ENCODE results near the gene NFATC1. TPM values are rescaled to one million over a fixed set of nuclear protein-coding genes. Genes with fewer than 3 reads are reported as not detected.

NFATC1 gene
- total RNA-seq, 2 donors from 2014 or later = 27.6 to 40.8 TPM

GRCh38 chr18:79576686-79577351, 181.1 kb downstream of the NFATC1 start:
- ATAC-seq (ENCODE audit: insufficient number of reproducible peaks, low FRiP score, low read depth) (no peak), DNase-seq (ENCODE audit: low spot score) (no peak)
- Histone ChIP-seq H3K27ac (peak overlapping the region in 1 of 2 donors; percentile 20), H3K9me3 (peaks cover 13% of the 10 kb centered on the region), H3K27me3 (replicated peaks; ENCODE audit: insufficient read depth) (no peaks in the 10 kb centered on the region), H3K36me3 (no peaks in the 10 kb centered on the region), H3K4me1 (ENCODE audit: control insufficient read depth in 1 of 2, low read depth in 2 of 2) (peaks cover 8 to 27% of the 10 kb centered on the region in 2 donors), H3K4me3 (no peak overlapping the region)
- no peak for TF ChIP-seq CTCF (IDR thresholded peaks at IDR 0.05)

- no peaks in the 10 kb centered on the region for H3K27me3 ChIP-seq (replicated peaks; ENCODE audit: insufficient read depth)
- no peak for DNase-seq (ENCODE audit: low spot score)
- ATAC-seq (ENCODE audit: insufficient number of reproducible peaks, low FRiP score, low read depth) = no peak
Observed at GRCh38 chr18:79577451-79578395, 182.0 kb downstream of the NFATC1 start.

GRCh38 chr18:79578396-79579260, 182.9 kb downstream of the NFATC1 start:
- Histone ChIP-seq H3K27ac (no peak overlapping the region), H3K36me3 (no peaks in the 10 kb centered on the region), H3K4me1 (ENCODE audit: control insufficient read depth in 1 of 2, low read depth in 2 of 2) (peaks cover 8 to 27% of the 10 kb centered on the region in 2 donors), H3K4me3 (no peak overlapping the region), H3K9me3 (no peaks in the 10 kb centered on the region), H3K27me3 (replicated peaks; ENCODE audit: insufficient read depth) (no peaks in the 10 kb centered on the region)
- no peak for TF ChIP-seq CTCF (IDR thresholded peaks at IDR 0.05)
- no peak for ATAC-seq (ENCODE audit: insufficient number of reproducible peaks, low FRiP score, low read depth)
- no peak for DNase-seq (ENCODE audit: low spot score)

More at GRCh38 chr18:79577451-79578395, 182.0 kb downstream of the NFATC1 start:
- Histone ChIP-seq H3K4me1 (ENCODE audit: control insufficient read depth in 1 of 2, low read depth in 2 of 2) (peaks cover 8 to 27% of the 10 kb centered on the region in 2 donors), H3K27ac (no peak overlapping the region), H3K4me3 (no peak overlapping the region), H3K9me3 (peaks cover 8% of the 10 kb centered on the region), H3K36me3 (no peaks in the 10 kb centered on the region)
- TF ChIP-seq CTCF (IDR thresholded peaks at IDR 0.05) = no peak
